NT2/D1 (cell line): Measurements from ENCODE around the gene ARPC1B.

Experiments
- SUZ12 ChIP-seq: IDR thresholded peaks from 2 replicates; pipeline ENCODE4 v1.6.1; 2011; ENCODE audit not compliant: insufficient read length, insufficient read depth; ENCODE audit errors: extremely low read depth
- YY1 ChIP-seq: IDR thresholded peaks from 2 replicates; pipeline ENCODE4 v1.6.1; 2011; ENCODE audit not compliant: insufficient read length, insufficient read depth
- ZNF274 ChIP-seq: IDR thresholded peaks from 2 replicates; pipeline ENCODE4 v1.6.1; 2011; ENCODE audit warnings: mild to moderate bottlenecking, low read depth, low read length

DNA sequence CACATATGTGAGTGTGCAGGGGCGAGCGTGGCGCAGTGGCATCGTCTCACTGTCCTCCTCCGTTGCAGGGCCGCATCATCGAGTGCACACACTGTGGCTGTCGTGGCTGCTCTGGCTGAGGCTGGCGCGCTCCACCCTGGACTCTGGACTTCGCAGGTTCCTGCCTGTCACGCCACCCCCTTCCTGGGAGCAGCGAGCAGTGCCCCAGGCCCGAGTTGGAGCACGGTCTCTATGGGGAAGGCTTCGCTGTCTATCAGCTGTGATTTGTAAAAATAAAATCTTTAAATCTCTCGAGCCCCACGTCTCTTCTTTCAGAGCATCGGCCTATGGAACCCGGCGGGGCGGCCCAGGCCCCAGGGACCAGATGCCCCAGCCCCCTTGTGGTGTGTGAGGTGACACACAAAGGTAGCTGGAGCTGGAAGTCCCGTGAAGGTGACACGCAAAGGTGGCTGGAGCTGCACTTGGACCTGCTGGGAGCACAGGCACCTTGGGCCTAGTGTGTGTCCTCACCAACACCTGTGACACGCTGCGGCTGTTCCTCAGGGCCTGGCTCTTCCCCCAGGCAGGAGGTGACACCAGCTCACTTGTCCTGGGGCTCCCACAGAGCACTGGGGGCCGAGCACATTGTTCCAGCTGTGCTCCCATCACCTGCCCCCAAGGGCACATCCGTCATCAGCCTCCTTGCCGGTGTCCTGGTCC lies 44.9 kb downstream of the ARPC1B start:
- TF ChIP-seq YY1 (no peak), SUZ12 (no peak), ZNF274 (no peak)
